22Rv1 (cell line): ENCODE results near the gene RNF5.

ENCODE experiments used
- CTCF ChIP-seq: fragments of 450-650 bp; IDR thresholded peaks from 2 replicates; pipeline ENCODE4 v1.5.1; 2017; ENCODE audit warnings: mild to moderate bottlenecking
- ZFX ChIP-seq: fragments of 450-650 bp; IDR thresholded peaks from 2 replicates; pipeline ENCODE4 v1.6.1; 2017; ENCODE audit warnings: antibody characterized with exemption, borderline replicate concordance

- TF ChIP-seq CTCF = no peak
- no peak for TF ChIP-seq ZFX
Observed at GRCh38 chr6:32184084-32184640, 6.0 kb downstream of the RNF5 start, which contains the start of gene AGER.
